ENCODE results near the gene CDK14. TPM values are rescaled to one million over a fixed set of nuclear protein-coding genes. Genes with fewer than 3 reads are reported as not detected.

CDK14 gene
- total RNA-seq, 1 donor, result 39.1 TPM

DNA sequence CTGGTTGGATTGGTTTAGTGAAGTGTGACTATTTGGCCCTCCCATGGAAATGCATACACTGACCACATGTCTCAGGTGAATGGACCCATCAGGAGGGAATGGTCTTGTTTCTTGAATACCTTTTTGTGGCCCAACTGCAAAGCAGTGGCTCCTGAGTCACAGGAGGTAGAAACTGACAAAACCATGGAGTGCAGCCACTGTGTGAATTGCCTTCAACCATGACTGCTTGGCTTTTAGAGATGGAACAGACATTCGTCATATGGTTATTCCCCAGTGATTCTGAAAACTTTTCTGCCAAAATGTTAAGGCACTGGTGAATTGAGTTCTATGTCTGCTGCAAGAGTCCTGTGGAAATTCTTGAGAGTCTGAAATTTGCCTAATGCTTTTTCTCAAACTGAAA, 64.7 kb downstream of the CDK14 start:
- DNase-seq (ENCODE audit: insufficient read length, low spot score, missing footprints), result no peak

DNA sequence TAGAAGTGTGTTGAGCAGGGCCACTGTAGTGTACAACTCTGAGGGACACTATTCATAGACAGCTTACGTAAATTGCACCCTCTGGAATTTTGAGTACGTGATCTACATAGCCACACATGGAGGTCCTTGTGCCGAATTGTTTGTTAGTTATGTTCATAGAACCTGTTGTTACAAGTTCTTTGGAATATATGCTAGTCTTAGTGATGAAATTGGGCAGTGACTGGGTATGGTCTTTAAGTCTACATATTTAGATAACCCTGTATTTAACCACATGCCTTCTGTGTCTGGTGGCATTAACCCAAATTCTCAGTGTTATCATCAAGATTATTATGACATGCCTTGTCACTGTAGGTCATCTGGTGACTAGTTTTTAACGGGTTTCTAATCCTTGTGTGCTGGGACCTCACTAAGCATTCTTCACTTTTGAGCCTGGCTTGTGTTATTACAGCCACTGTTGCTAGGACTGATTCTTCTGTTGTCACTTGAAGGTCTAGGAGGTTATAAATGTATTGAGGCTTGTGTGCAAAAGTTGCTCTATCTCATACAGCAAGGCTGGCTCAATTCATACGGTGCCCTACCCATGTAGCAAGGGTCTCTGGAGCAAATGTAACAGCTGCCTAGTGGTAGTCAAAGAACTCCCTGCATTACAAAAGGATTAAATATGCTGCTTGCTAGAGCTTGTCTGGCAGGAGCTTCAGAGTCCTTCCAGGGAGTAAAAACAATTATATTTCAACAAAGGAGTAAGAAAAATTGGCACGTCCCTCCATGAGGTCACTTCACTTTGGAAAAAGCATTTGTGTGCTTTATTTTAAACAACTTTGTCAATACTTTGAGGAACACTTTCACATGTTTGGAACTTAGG, 65.4 kb downstream of the CDK14 start:
- peaks cover 78% of the 10 kb centered on the region for H3K79me2 ChIP-seq (ENCODE audit: insufficient read depth, low read length)
- no peaks in the 10 kb centered on the region for H3K36me3 ChIP-seq (ENCODE audit: insufficient read depth, low read length)
- H3K4me1 ChIP-seq (ENCODE audit: insufficient read depth, low read length), result peaks cover 28% of the 10 kb centered on the region
- no peaks in the 10 kb centered on the region for H3K27me3 ChIP-seq (ENCODE audit: insufficient read depth, low read length)
- H3K27ac ChIP-seq (ENCODE audit: low read depth, low read length), result no peak overlapping the region
- H3K4me3 ChIP-seq (ENCODE audit: insufficient read depth, low read length), result no peak overlapping the region
- H3K4me2 ChIP-seq (ENCODE audit: insufficient read depth, low read length), result no peak overlapping the region
- H3K9me3 ChIP-seq (ENCODE audit: low read depth, low read length), result no peaks in the 10 kb centered on the region
- H4K20me1 ChIP-seq (ENCODE audit: insufficient read depth, low read length), result peaks cover 36% of the 10 kb centered on the region
- H2AFZ ChIP-seq (ENCODE audit: low read length), result no peak overlapping the region
- DNase-seq (ENCODE audit: insufficient read length, low spot score, missing footprints), result no peak
- TF ChIP-seq, protein P1, sequence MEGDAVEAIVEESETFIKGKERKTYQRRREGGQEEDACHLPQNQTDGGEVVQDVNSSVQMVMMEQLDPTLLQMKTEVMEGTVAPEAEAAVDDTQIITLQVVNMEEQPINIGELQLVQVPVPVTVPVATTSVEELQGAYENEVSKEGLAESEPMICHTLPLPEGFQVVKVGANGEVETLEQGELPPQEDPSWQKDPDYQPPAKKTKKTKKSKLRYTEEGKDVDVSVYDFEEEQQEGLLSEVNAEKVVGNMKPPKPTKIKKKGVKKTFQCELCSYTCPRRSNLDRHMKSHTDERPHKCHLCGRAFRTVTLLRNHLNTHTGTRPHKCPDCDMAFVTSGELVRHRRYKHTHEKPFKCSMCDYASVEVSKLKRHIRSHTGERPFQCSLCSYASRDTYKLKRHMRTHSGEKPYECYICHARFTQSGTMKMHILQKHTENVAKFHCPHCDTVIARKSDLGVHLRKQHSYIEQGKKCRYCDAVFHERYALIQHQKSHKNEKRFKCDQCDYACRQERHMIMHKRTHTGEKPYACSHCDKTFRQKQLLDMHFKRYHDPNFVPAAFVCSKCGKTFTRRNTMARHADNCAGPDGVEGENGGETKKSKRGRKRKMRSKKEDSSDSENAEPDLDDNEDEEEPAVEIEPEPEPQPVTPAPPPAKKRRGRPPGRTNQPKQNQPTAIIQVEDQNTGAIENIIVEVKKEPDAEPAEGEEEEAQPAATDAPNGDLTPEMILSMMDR (IDR thresholded peaks at IDR 0.05; ENCODE audit: extremely low read depth, low read depth, low read length), result no peak

More for the DNA sequence above, 64.7 kb downstream of the CDK14 start:
- Histone ChIP-seq H3K36me3 (ENCODE audit: insufficient read depth, low read length) (no peaks in the 10 kb centered on the region), H3K79me2 (ENCODE audit: insufficient read depth, low read length) (peaks cover 74% of the 10 kb centered on the region), H3K4me1 (ENCODE audit: insufficient read depth, low read length) (peaks cover 33% of the 10 kb centered on the region), H3K27ac (ENCODE audit: low read depth, low read length) (no peak overlapping the region), H2AFZ (ENCODE audit: low read length) (no peak overlapping the region), H4K20me1 (ENCODE audit: insufficient read depth, low read length) (peaks cover 35% of the 10 kb centered on the region), H3K9me3 (ENCODE audit: low read depth, low read length) (no peaks in the 10 kb centered on the region), H3K27me3 (ENCODE audit: insufficient read depth, low read length) (no peaks in the 10 kb centered on the region), H3K4me2 (ENCODE audit: insufficient read depth, low read length) (no peak overlapping the region), H3K4me3 (ENCODE audit: insufficient read depth, low read length) (no peak overlapping the region)
- TF ChIP-seq, protein P1 (IDR thresholded peaks at IDR 0.05; ENCODE audit: extremely low read depth, low read depth, low read length), result no peak

DNA sequence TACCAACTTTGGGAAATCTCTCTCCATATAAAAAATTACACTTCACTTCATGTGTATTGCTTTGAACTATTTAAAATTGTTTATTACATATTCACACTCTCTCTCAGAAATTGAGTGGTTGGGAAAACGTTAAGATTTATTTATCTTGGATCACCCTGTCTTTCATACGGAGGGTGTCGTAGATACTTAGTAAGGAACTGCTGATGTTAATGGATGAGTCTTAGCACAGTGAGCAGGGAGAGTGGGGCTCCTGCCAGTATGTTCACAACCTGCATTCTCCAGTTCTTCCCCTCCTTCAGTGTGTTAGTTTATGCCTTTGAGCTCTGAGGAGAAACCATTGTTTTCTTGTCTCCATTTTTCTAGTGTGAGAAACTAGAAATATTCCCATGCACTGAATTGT, 67.1 kb downstream of the CDK14 start:
- no peak overlapping the region for H2AFZ ChIP-seq (ENCODE audit: low read length)
- H3K9me3 ChIP-seq (ENCODE audit: low read depth, low read length), result no peaks in the 10 kb centered on the region
- no peak overlapping the region for H3K27ac ChIP-seq (ENCODE audit: low read depth, low read length)
- H3K36me3 ChIP-seq (ENCODE audit: insufficient read depth, low read length), result no peaks in the 10 kb centered on the region
- H3K4me3 ChIP-seq (ENCODE audit: insufficient read depth, low read length), result no peak overlapping the region
- H3K4me1 ChIP-seq (ENCODE audit: insufficient read depth, low read length), result peaks cover 28% of the 10 kb centered on the region
- TF ChIP-seq, protein P1 (IDR thresholded peaks at IDR 0.05; ENCODE audit: extremely low read depth, low read depth, low read length), result no peak
- H3K4me2 ChIP-seq (ENCODE audit: insufficient read depth, low read length), result no peak overlapping the region
- no peak for DNase-seq (ENCODE audit: insufficient read length, low spot score, missing footprints)
- H3K27me3 ChIP-seq (ENCODE audit: insufficient read depth, low read length), result no peaks in the 10 kb centered on the region
- peaks cover 73% of the 10 kb centered on the region for H3K79me2 ChIP-seq (ENCODE audit: insufficient read depth, low read length)
- peaks cover 37% of the 10 kb centered on the region for H4K20me1 ChIP-seq (ENCODE audit: insufficient read depth, low read length)

DNA sequence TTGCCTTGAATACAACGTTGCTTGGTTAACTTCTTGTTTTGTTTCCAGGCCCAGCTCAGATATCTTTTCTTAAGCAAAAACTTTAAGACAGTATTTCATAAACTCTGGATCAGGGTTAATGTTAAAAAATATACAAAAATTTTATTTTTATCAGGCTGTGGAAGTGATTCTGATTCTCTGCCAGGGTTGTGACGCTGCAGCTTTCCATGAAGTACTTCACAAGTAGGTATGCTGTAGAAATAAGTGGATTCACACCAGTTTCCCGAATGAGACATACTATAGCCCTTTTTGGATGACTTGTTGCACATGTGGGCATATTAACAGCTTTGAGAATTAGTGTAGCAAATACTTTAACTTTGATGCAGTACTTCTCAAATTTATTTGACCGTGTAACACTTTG, 70.1 kb downstream of the CDK14 start:
- H3K27me3 ChIP-seq (ENCODE audit: insufficient read depth, low read length), result no peaks in the 10 kb centered on the region
- H3K27ac ChIP-seq (ENCODE audit: low read depth, low read length), result no peak overlapping the region
- H3K79me2 ChIP-seq (ENCODE audit: insufficient read depth, low read length), result peaks cover 70% of the 10 kb centered on the region

More for the DNA sequence above, 70.1 kb downstream of the CDK14 start:
- TF ChIP-seq, protein P1 (IDR thresholded peaks at IDR 0.05; ENCODE audit: extremely low read depth, low read depth, low read length), result no peak
- Histone ChIP-seq H2AFZ (ENCODE audit: low read length) (no peak overlapping the region), H3K9me3 (ENCODE audit: low read depth, low read length) (no peaks in the 10 kb centered on the region), H3K4me2 (ENCODE audit: insufficient read depth, low read length) (no peak overlapping the region), H3K4me1 (ENCODE audit: insufficient read depth, low read length) (peaks cover 21% of the 10 kb centered on the region), H3K4me3 (ENCODE audit: insufficient read depth, low read length) (no peak overlapping the region), H3K36me3 (ENCODE audit: insufficient read depth, low read length) (no peaks in the 10 kb centered on the region), H4K20me1 (ENCODE audit: insufficient read depth, low read length) (peaks cover 35% of the 10 kb centered on the region)
- DNase-seq (ENCODE audit: insufficient read length, low spot score, missing footprints), result no peak
